ENCODE measurements around the gene STRN.

GRCh38 chr2:36818542-36818941 is 147.8 kb downstream of the STRN start:
- no peak for TF ChIP-seq POLR2A (IDR thresholded peaks at IDR 0.05)
- no peak for TF ChIP-seq CTCF (IDR thresholded peaks at IDR 0.05)

All from thyroid gland (tissue), 4 donors.